K562 (cell line): ENCODE results near the gene SDC3. TPM values are rescaled to one million over a fixed set of nuclear protein-coding genes. Genes with fewer than 3 reads are reported as not detected.
A peak's percentile ranks its signal among the peaks of the same experiment; 100 is the strongest.

Source experiments
- CTBP1 ChIP-seq: fragments of 450-650 bp; IDR thresholded peaks from 2 replicates; pipeline ENCODE4 v1.6.1; 2016; ENCODE audit warnings: borderline replicate concordance
- HMBOX1 ChIP-seq: sonication (generic); IDR thresholded peaks from 2 replicates; pipeline ENCODE4 v1.6.1; 2016
- YBX1 ChIP-seq: fragments of 450-650 bp; IDR thresholded peaks from 2 replicates; pipeline ENCODE4 v1.7.1; 2016; ENCODE audit warnings: mild to moderate bottlenecking
- ZBTB40 ChIP-seq, 2 experiments: fragments of 450-650 bp in 1 of 2; sonication (generic) in 1 of 2; formaldehyde crosslinking in 1 of 2; IDR thresholded peaks; 2 replicates each; pipeline versions ENCODE4 v1.7.1 to v1.9.0; 2016 to 2022; ENCODE audit warnings: inconsistent platforms in 1 of 2, mild to moderate bottlenecking in 1 of 2, missing genetic modification reagents in 1 of 2
- ZNF561 ChIP-seq: fragments of 450-650 bp; formaldehyde crosslinking; conservative IDR thresholded peaks from 2 replicates; pipeline ENCODE4 v1.4.0; 2020; ENCODE audit warnings: mild to moderate bottlenecking, moderate library complexity
- ZNF77 ChIP-seq: fragments of 250-450 bp; sonication (Bioruptor Pico); IDR thresholded peaks from 2 replicates; pipeline ENCODE4 v1.5.0; 2020
- polyA plus RNA-seq, 8 experiments: library from polyadenylated mRNA; depleted of rRNA in 4 of 8; stranded (reverse) in 5 of 8; unstranded in 3 of 8; fragments of >200 nt; fragmentation: Nextera tagmentation in 2 of 8; fragmentation: Illumina TruSeq in 1 of 8; extraction: Ambion mirVana in 2 of 8; extraction: Trizol in 1 of 8; gene quantifications; 2 replicates each; pipeline versions ENCODE4 v1.2.1 to v1.2.3, GENCODE V29; 2011 to 2014; ENCODE audit warnings: inconsistent platforms in 1 of 8, missing spikeins in 1 of 8
- total RNA-seq, 7 experiments: library from RNA; depleted of rRNA in 6 of 7; stranded (reverse); fragments of >200 nt in 6 of 7; fragmentation: Illumina TruSeq in 2 of 7; extraction: Trizol in 2 of 7; gene quantifications; 2 replicates each; pipeline versions ENCODE4 v1.2.1 to v1.2.3, GENCODE V29; 2011 to 2021; ENCODE audit warnings: low replicate concordance in 1 of 7

The SDC3 gene
- total and polyA plus RNA-seq, 9 of the 15 experiments (the other 6 are each of a cell fraction or from before 2014, with no cell fraction given), result 0.38 to 44.1 (median 12.1) TPM

GRCh38 chr1:30929135-30929889, 20.8 kb upstream of the SDC3 start (continued):
- TF ChIP-seq ZBTB40 (IDR thresholded peaks at IDR 0.05) (no peak), ZBTB40 (CRISPR knock-in tag; IDR thresholded peaks at IDR 0.05) (no peak), CTBP1 (0 out of 2 replicates have a peak, but pooled peaks have one; percentile 49), YBX1 (no peak), ZNF561 (CRISPR knock-in tag) (no peak), ZNF77 (CRISPR knock-in tag) (no peak), HMBOX1 (no peak)
